SK-N-SH treated with all-trans-retinoic acid at 6 μM for 48 hours (cell line): Measurements from ENCODE around the gene SYNE1.

Source experiments
- ARNTL ChIP-seq: fragments of 450-650 bp; formaldehyde crosslinking; IDR thresholded peaks from 2 replicates; pipeline ENCODE4 v1.5.0; 2020; ENCODE audit warnings: low read depth, mild to moderate bottlenecking, moderate library complexity, borderline replicate concordance
- GLIS3 ChIP-seq: fragments of 250-450 bp; sonication (Bioruptor Pico); IDR thresholded peaks from 2 replicates; pipeline ENCODE4 v1.5.0; 2020; ENCODE audit warnings: mild to moderate bottlenecking, moderate library complexity
- ISL1 ChIP-seq: fragments of 250-450 bp; sonication (Bioruptor Pico); IDR thresholded peaks from 2 replicates; pipeline ENCODE4 v2.1.2; 2022; ENCODE audit warnings: mild to moderate bottlenecking, moderate library complexity
- OSR1 ChIP-seq: fragments of 250-450 bp; sonication (Bioruptor Pico); IDR thresholded peaks from 2 replicates; pipeline ENCODE4 v1.8.0; 2022; ENCODE audit warnings: moderate library complexity, mild to moderate bottlenecking, inconsistent platforms
- PPARA ChIP-seq: fragments of 250-450 bp; sonication (Bioruptor Pico); IDR thresholded peaks from 2 replicates; pipeline ENCODE4 v1.5.0; 2020; ENCODE audit warnings: mild to moderate bottlenecking, borderline replicate concordance
- TOX ChIP-seq: fragments of 250-450 bp; sonication (Bioruptor Pico); IDR thresholded peaks from 2 replicates; pipeline ENCODE4 v1.8.0; 2021; ENCODE audit warnings: mild to moderate bottlenecking, moderate library complexity, borderline replicate concordance
- ZC3H10 ChIP-seq: fragments of 250-450 bp; sonication (Bioruptor Pico); IDR thresholded peaks from 2 replicates; pipeline ENCODE4 v1.5.1; 2021; ENCODE audit warnings: mild to moderate bottlenecking, moderate library complexity
- ZFP3 ChIP-seq: fragments of 250-450 bp; sonication (Bioruptor Pico); IDR thresholded peaks from 2 replicates; pipeline ENCODE4 v1.5.0; 2020; ENCODE audit warnings: mild to moderate bottlenecking, moderate library complexity
- ZNF70 ChIP-seq: fragments of 450-650 bp; formaldehyde crosslinking; IDR thresholded peaks from 2 replicates; pipeline ENCODE4 v1.5.0; 2020; ENCODE audit warnings: mild to moderate bottlenecking, moderate library complexity
- TF ChIP-seq, protein P1 (sequence below): fragments of 250-450 bp; sonication (Bioruptor Pico); IDR thresholded peaks from 2 replicates; pipeline ENCODE4 v1.5.1; 2020; ENCODE audit warnings: low read depth, mild to moderate bottlenecking, moderate library complexity
- TF ChIP-seq, protein P2 (sequence below): fragments of 250-450 bp; sonication (Bioruptor Pico); IDR thresholded peaks from 2 replicates; pipeline ENCODE4 v1.5.1; 2021; ENCODE audit warnings: mild to moderate bottlenecking, moderate library complexity

DNA sequence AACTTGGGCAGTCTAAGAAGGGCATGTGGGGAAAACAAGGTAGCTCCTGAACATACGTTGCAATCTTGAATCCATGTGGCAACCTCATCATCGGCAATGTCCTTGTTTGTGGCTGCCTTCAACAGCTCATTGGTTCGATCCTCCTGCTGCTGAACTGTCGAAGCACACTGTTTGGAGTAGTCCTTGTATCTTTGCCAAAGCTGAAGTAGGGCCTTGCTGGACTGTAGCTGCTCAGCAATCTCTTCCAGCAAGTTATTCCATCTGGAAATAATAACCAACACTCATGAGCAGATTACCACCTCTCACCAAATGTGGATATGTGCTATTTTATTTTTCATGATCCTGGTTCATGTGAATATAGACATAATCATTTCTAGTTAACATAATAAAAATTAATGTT is 416.4 kb downstream of the SYNE1 start:
- TF ChIP-seq GLIS3 (CRISPR knock-in tag): no peak
- no peak for TF ChIP-seq OSR1 (CRISPR knock-in tag)
- TF ChIP-seq ZFP3: no peak
- TF ChIP-seq ZC3H10: no peak
- no peak for TF ChIP-seq TOX
- no peak for TF ChIP-seq ZNF70 (CRISPR knock-in tag)
- TF ChIP-seq, protein P1, sequence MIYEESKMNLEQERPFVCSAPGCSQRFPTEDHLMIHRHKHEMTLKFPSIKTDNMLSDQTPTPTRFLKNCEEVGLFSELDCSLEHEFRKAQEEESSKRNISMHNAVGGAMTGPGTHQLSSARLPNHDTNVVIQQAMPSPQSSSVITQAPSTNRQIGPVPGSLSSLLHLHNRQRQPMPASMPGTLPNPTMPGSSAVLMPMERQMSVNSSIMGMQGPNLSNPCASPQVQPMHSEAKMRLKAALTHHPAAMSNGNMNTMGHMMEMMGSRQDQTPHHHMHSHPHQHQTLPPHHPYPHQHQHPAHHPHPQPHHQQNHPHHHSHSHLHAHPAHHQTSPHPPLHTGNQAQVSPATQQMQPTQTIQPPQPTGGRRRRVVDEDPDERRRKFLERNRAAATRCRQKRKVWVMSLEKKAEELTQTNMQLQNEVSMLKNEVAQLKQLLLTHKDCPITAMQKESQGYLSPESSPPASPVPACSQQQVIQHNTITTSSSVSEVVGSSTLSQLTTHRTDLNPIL (CRISPR knock-in tag): no peak
- TF ChIP-seq, protein P2, sequence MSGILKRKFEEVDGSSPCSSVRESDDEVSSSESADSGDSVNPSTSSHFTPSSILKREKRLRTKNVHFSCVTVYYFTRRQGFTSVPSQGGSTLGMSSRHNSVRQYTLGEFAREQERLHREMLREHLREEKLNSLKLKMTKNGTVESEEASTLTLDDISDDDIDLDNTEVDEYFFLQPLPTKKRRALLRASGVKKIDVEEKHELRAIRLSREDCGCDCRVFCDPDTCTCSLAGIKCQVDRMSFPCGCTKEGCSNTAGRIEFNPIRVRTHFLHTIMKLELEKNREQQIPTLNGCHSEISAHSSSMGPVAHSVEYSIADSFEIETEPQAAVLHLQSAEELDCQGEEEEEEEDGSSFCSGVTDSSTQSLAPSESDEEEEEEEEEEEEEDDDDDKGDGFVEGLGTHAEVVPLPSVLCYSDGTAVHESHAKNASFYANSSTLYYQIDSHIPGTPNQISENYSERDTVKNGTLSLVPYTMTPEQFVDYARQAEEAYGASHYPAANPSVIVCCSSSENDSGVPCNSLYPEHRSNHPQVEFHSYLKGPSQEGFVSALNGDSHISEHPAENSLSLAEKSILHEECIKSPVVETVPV (CRISPR knock-in tag): no peak
- no peak for TF ChIP-seq ISL1 (CRISPR knock-in tag)
- TF ChIP-seq PPARA: no peak
- no peak for TF ChIP-seq ARNTL (CRISPR knock-in tag)
